K562 (cell line): Measurements from ENCODE around the gene TRIM13. TPM values are rescaled to one million over a fixed set of nuclear protein-coding genes. Genes with fewer than 3 reads are reported as not detected.
A peak's percentile ranks its signal among the peaks of the same experiment; 100 is the strongest.

Source experiments
- ATAC-seq: fragments of 200-7000 bp; cut with Tn5 transposase; 3 replicates; pipeline ENCODE4 v1.9.1; 2020; ENCODE audit warnings: moderate library complexity
- BruUV-seq: library from RNA; stranded (reverse); fragments of 400-500 nt; replicated peaks from 2 replicates; lab custom pipeline; 2021; lab: Mats Ljungman, UMichigan
- CTCF ChIA-PET: fragments of 300-600 bp; formaldehyde crosslinking; extraction: SDS; loops from one replicate; lab custom pipeline; 2021; ENCODE audit warnings: low intra/inter-chr PET ratio; lab: Yijun Ruan, JAX
- POLR2A ChIA-PET: fragments of 300-600, 350-650 bp; sonication (Branson Sonifier 250); formaldehyde crosslinking; extraction: SDS; loops from one replicate; lab custom pipeline; 2021; ENCODE audit warnings: antibody characterized with exemption, inconsistent platforms; lab: Yijun Ruan, JAX
- DNase-seq, 4 experiments: peaks; one replicate each; pipeline versions ENCODE4 v3.0.0 to v3.0.0-alpha.2; 2011 to 2018; ENCODE audit warnings: low spot score in 3 of 4, mixed read lengths in 3 of 4; ENCODE audit errors: extremely low read depth in 1 of 4
- FAIRE-seq: peaks from 2 replicates; lab custom pipeline; 2011; peaks lifted over from hg19 to GRCh38; lab: Jason Lieb, UNC
- H2AFZ ChIP-seq: 2 replicates; pipeline ENCODE4 v1.6.0; 2011; ENCODE audit warnings: low read depth, low read length, control low read depth, inconsistent platforms
- H3K27ac ChIP-seq: fragments of 200-600 bp; 3 replicates; pipeline ENCODE4 v1.8.0; 2011; ENCODE audit warnings: low read depth, mild to moderate bottlenecking, control low read depth, inconsistent platforms, low read length, moderate library complexity, mixed read lengths; ENCODE audit errors: extremely low read depth
- H3K27me3 ChIP-seq, 2 experiments: fragments of 300-600 bp in 1 of 2; 2 replicates in 1 of 2; 3 replicates in 1 of 2; pipeline versions ENCODE4 v1.6.0 to v1.8.0; 2011; ENCODE audit warnings: inconsistent platforms in 2 of 2, low read length in 2 of 2, mild to moderate bottlenecking in 1 of 2, mixed read lengths in 1 of 2, moderate library complexity in 1 of 2; ENCODE audit not compliant: control insufficient read depth in 2 of 2, insufficient read depth in 2 of 2
- H3K36me3 ChIP-seq: fragments of 300-600 bp; 3 replicates; pipeline ENCODE4 v1.8.0; 2011; ENCODE audit warnings: mild to moderate bottlenecking, low read length, inconsistent platforms; ENCODE audit not compliant: control insufficient read depth, insufficient read depth
- H3K4me1 ChIP-seq, 2 experiments: fragments of 200-600 bp in 1 of 2; replicated peaks in 1 of 2; 2 replicates in 1 of 2; 3 replicates in 1 of 2; pipeline versions ENCODE4 v1.5.1 to v1.8.0; 2011; ENCODE audit warnings: inconsistent platforms in 2 of 2, low read length in 2 of 2, mild to moderate bottlenecking in 1 of 2, mixed read lengths in 1 of 2, moderate library complexity in 1 of 2; ENCODE audit not compliant: control insufficient read depth in 2 of 2, insufficient read depth in 2 of 2
- H3K4me2 ChIP-seq: 2 replicates; pipeline ENCODE4 v1.6.1; 2011; ENCODE audit warnings: low read length, control low read depth, inconsistent platforms, mixed read lengths; ENCODE audit not compliant: insufficient read depth
- H3K4me3 ChIP-seq: fragments of 200-600 bp; sonication (generic), shearing (Covaris generic); 2 replicates; pipeline ENCODE4 v1.5.1; 2016; ENCODE audit warnings: control low read depth, inconsistent platforms
- H3K79me2 ChIP-seq: fragments of 200-600 bp; 3 replicates; pipeline ENCODE4 v1.8.0; 2011; ENCODE audit warnings: low read length, inconsistent platforms; ENCODE audit not compliant: control insufficient read depth, insufficient read depth
- H3K9ac ChIP-seq, 2 experiments: 2 replicates each; pipeline versions ENCODE4 v1.6.0 to v1.6.1; 2011; ENCODE audit warnings: low read depth in 2 of 2, low read length in 2 of 2, control low read depth in 1 of 2, inconsistent platforms in 1 of 2, mild to moderate bottlenecking in 1 of 2, mixed read lengths in 1 of 2; ENCODE audit not compliant: insufficient read depth in 1 of 2
- H3K9me1 ChIP-seq: one replicate; pipeline ENCODE4 v1.6.0; 2011; ENCODE audit warnings: inconsistent platforms, mild to moderate bottlenecking, low read length, moderate library complexity; ENCODE audit not compliant: control insufficient read depth, insufficient read depth
- H3K9me3 ChIP-seq: replicated peaks from 2 replicates; pipeline ENCODE4 v1.5.1; 2011; ENCODE audit warnings: low read depth, low read length, inconsistent platforms; ENCODE audit not compliant: control insufficient read depth, insufficient read depth
- H4K20me1 ChIP-seq: replicated peaks from 2 replicates; pipeline ENCODE4 v1.6.1; 2011; ENCODE audit warnings: low read length, inconsistent platforms, mixed read lengths; ENCODE audit not compliant: control insufficient read depth, insufficient read depth
- ARID3B ChIP-seq: fragments of 250-450 bp; sonication (Bioruptor Pico); IDR thresholded peaks from 2 replicates; pipeline ENCODE4 v1.4.0; 2020; ENCODE audit warnings: borderline replicate concordance
- BACH1 ChIP-seq: fragments of 200-800 bp; sonication (Bioruptor generic); IDR thresholded peaks from 2 replicates; pipeline ENCODE4 v1.6.1; 2016; ENCODE audit warnings: missing genetic modification characterization, missing compliant biosample characterization
- GTF2E2 ChIP-seq: fragments of 200-800 bp; sonication (Bioruptor generic); IDR thresholded peaks from 2 replicates; pipeline ENCODE4 v1.6.1; 2016; ENCODE audit warnings: missing genetic modification characterization, missing compliant biosample characterization
- IRF2 ChIP-seq: sonication (generic); formaldehyde crosslinking; IDR thresholded peaks from 2 replicates; pipeline ENCODE4 v1.8.1; 2022; ENCODE audit warnings: mild to moderate bottlenecking, missing genetic modification reagents
- SIRT6 ChIP-seq: IDR thresholded peaks from one replicate; pipeline ENCODE4 v1.6.1; 2012; ENCODE audit warnings: low read depth, mild to moderate bottlenecking, control low read depth, inconsistent platforms, low read length, moderate library complexity
- WGBS: fragments of 100-300 bp; shearing (Covaris generic); methylation state at CpG from one replicate; pipeline ENCODE4 v1.1.6; 2016; ENCODE audit warnings: low coverage, mixed read lengths; ENCODE audit not compliant: insufficient coverage; ENCODE audit errors: missing lambda C conversion rate; 5-methylcytosine and 5-hydroxymethylcytosine counted together
- in situ Hi-C: fragments of 300-500 bp; cut with MboI; formaldehyde crosslinking; loops from 4 replicates; pipeline ENCODE4 v1.15.0; 2018; ENCODE audit warnings: inconsistent platforms, mixed read lengths
- intact Hi-C: fragments of 100-400 bp; cut with micrococcal nuclease; formaldehyde crosslinking; loops from 2 replicates; pipeline ENCODE4 v1.14.2; 2022
- polyA plus RNA-seq, 8 experiments: library from polyadenylated mRNA; depleted of rRNA in 4 of 8; stranded (reverse) in 5 of 8; unstranded in 3 of 8; fragments of >200 nt; fragmentation: Nextera tagmentation in 2 of 8; fragmentation: Illumina TruSeq in 1 of 8; extraction: Ambion mirVana in 2 of 8; extraction: Trizol in 1 of 8; gene quantifications; 2 replicates each; pipeline versions ENCODE4 v1.2.1 to v1.2.3, GENCODE V29; 2011 to 2014; ENCODE audit warnings: inconsistent platforms in 1 of 8, missing spikeins in 1 of 8
- total RNA-seq, 7 experiments: library from RNA; depleted of rRNA in 6 of 7; stranded (reverse); fragments of >200 nt in 6 of 7; fragmentation: Illumina TruSeq in 2 of 7; extraction: Trizol in 2 of 7; gene quantifications; 2 replicates each; pipeline versions ENCODE4 v1.2.1 to v1.2.3, GENCODE V29; 2011 to 2021; ENCODE audit warnings: low replicate concordance in 1 of 7

TRIM13 gene
- total and polyA plus RNA-seq, 9 of the 15 experiments (the other 6 are each of a cell fraction or from before 2014, with no cell fraction given), result 12.1 to 30.6 (median 17.8) TPM

- H3K27me3 ChIP-seq, result no peaks in the 10 kb centered on the region
- H3K9ac ChIP-seq, result peak overlapping the region; percentile 67 to 84; a peak in 3 of 4 replicates
- in situ Hi-C loops (loop anchor here (25.0 kb wide), 1 partner anchor 417 kb away; no protein-coding TSS in a partner anchor), intact Hi-C loops (loop anchor here (10.0 kb wide), 1 partner anchor 619 kb away; no protein-coding TSS in a partner anchor)
- H3K4me2 ChIP-seq, result peak overlapping the region; percentile 75
- peaks cover 5 to 7% of the 10 kb centered on the region in 2 experiments; a peak in 4 of 5 replicates for H3K4me1 ChIP-seq
- TSS peak; percentile 89 for BruUV-seq
- WGBS, result 58% methylated on average over 12 of the region's 14 CpGs
- ATAC-seq, result no peak
- CTCF ChIA-PET, result no interaction called here
- no peaks in the 10 kb centered on the region for H4K20me1 ChIP-seq
- peak overlapping the region; percentile 91 for H3K27ac ChIP-seq
- H3K36me3 ChIP-seq, result peaks cover 29% of the 10 kb centered on the region
- H3K4me3 ChIP-seq, result peak overlapping the region; percentile 61
- POLR2A ChIA-PET, result no interaction called here
- H3K9me1 ChIP-seq, result no peaks in the 10 kb centered on the region
- H3K9me3 ChIP-seq, result no peaks in the 10 kb centered on the region
- H3K79me2 ChIP-seq, result peaks cover 33% of the 10 kb centered on the region
- no peak for TF ChIP-seq SIRT6
- TF ChIP-seq ARID3B (CRISPR knock-in tag), result no peak
- 0 out of 2 replicates have a peak, but pooled peaks have one; percentile 33 for TF ChIP-seq GTF2E2 (tag)
- no peak for TF ChIP-seq BACH1 (tag)
- TF ChIP-seq IRF2, result no peak
- FAIRE-seq, result peak; percentile 32
- H2AFZ ChIP-seq, result peak overlapping the region; percentile 80
- no peak for DNase-seq
Observed at GRCh38 chr13:49995625-49996101, 1.2 kb upstream of the TRIM13 start.
